HUES6 (cell line): Measurements from ENCODE around the gene GJB1.
A peak's percentile ranks its signal among the peaks of the same experiment; 100 is the strongest.

Experiments
- H3K27ac ChIP-seq: 2 replicates; pipeline ENCODE4 v1.7.0; 2013; ENCODE audit warnings: low read depth, mild to moderate bottlenecking, low read length, inconsistent platforms
- H3K27me3 ChIP-seq: 2 replicates; pipeline ENCODE4 v1.6.1; 2013; ENCODE audit warnings: low read length; ENCODE audit not compliant: control insufficient read depth, insufficient read depth
- H3K36me3 ChIP-seq: 2 replicates; pipeline ENCODE4 v1.6.1; 2013; ENCODE audit warnings: low read length; ENCODE audit not compliant: control insufficient read depth, insufficient read depth
- H3K4me1 ChIP-seq: 2 replicates; pipeline ENCODE4 v1.6.1; 2013; ENCODE audit warnings: low read length; ENCODE audit not compliant: control insufficient read depth, insufficient read depth
- H3K4me3 ChIP-seq: 2 replicates; pipeline ENCODE4 v1.5.1; 2013; ENCODE audit warnings: low read depth, low read length
- H3K9ac ChIP-seq: one replicate; pipeline ENCODE4 v1.6.1; 2013; ENCODE audit warnings: mild to moderate bottlenecking, low read length
- H3K9me3 ChIP-seq: 2 replicates; pipeline ENCODE4 v1.6.1; 2013; ENCODE audit warnings: low read depth, low read length; ENCODE audit not compliant: control insufficient read depth, insufficient read depth

GJB1 gene

DNA sequence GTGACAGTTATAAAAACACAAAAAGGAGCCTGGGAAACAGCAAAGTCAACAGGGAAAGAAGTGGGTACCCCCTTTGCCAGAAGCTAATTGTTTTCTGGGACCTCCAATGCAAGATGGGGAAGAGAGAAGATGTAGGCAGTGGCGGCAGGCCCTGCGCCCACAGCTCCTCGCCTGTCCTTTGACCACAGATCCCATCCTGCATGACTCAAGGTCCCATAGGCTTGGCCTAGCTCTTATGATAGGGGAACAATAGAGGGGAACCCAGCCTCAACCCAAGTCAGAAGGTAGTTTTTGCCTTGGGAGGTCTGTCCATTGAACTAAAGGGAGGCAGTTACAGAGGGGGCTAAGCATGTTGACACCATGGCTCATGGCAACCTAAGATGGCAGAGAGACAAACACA, 16.8 kb downstream of the GJB1 start:
- Histone ChIP-seq H3K4me1 (no peaks in the 10 kb centered on the region), H3K27me3 (no peaks in the 10 kb centered on the region), H3K36me3 (peaks cover 53% of the 10 kb centered on the region), H3K9me3 (peaks cover 19% of the 10 kb centered on the region; the same call in 1 of the 2 replicates), H3K9ac (no peak overlapping the region), H3K27ac (no peak overlapping the region), H3K4me3 (no peak overlapping the region)

DNA sequence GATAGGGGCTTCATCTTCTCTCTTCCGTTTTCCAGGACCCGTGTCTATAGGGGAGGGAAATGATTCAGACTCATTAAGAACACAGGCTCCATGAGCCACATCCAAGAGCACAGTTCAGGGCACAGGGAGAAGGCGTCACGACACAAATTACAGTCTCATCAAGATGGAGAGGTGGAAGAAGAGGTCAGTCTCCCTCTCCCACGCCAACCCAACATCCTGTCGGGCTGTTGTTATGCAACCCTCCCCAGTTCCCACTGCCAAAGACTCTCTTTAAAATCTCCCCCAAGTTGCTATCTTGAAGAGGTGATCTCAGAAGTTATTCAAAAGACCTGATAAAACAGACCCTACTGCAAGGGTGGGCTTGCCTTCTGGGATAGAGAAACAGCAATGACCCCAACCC, 18.3 kb downstream of the GJB1 start:
- peaks cover 23% of the 10 kb centered on the region; the same call in 1 of the 2 replicates for H3K9me3 ChIP-seq
- no peak overlapping the region for H3K9ac ChIP-seq
- no peak overlapping the region for H3K4me3 ChIP-seq
- H3K4me1 ChIP-seq: no peaks in the 10 kb centered on the region
- H3K27me3 ChIP-seq: no peaks in the 10 kb centered on the region
- peaks cover 69% of the 10 kb centered on the region for H3K36me3 ChIP-seq
- H3K27ac ChIP-seq: no peak overlapping the region

DNA sequence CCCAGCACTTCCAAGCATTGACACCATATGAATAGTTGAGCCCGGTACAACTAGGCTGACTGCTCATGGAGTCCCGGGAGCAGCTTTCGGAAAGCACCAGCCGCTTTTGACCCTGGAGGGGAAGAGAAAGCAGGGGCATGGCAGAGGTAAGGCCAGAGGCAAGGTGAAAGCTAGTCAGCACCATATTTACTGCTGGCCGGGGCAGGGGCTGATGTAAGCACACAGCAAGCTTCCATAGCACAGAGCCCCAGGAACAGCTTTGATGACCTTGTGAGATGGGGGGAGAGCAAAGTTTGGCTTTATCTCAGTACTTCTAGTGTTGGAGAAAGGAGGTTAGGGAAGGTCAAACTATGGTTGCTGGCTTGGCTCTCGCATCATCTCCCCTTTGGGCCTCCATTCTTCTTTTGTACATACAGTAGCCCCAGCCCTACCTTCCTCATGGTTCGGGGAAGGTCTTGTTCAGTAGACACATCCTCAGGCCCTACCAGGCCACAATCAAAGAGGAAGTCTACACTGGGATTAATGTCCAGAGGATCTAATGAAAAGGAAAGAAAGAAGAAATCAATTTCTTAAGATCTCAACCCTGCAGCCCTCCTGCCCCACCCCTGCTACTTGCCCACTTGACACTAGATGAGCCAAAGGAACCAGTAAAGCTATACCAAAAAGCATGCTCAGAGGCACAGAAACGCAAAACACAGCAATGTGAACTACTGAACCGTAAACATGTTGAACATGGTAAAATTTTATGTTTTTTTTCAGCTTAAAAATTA, 21.5 kb downstream of the GJB1 start:
- Histone ChIP-seq H3K4me1 (no peaks in the 10 kb centered on the region), H3K9ac (no peak overlapping the region), H3K4me3 (no peak overlapping the region), H3K9me3 (peaks cover 27% of the 10 kb centered on the region; the same call in 1 of the 2 replicates), H3K27ac (no peak overlapping the region), H3K27me3 (no peaks in the 10 kb centered on the region), H3K36me3 (peaks cover 100% of the 10 kb centered on the region)

DNA sequence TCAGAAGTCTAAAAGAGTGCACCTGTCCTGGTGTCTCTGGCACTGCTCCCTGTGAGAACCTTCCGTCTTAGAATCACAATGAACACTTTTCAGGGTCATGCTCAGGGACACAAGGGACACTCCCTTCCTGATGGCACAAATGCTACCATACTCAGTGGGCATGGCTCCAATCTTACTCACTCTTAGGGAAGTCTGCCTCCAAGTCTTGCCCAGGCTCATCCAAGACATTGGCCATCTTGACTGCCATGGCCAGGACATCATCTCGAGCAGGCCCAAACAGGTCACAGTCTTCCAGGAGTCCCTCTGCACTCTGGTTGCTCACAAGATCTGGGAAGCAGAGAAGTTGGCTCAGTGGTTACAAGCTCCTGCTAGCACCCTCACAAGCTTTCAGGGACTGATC, 22.1 kb downstream of the GJB1 start:
- Histone ChIP-seq H3K4me1 (no peaks in the 10 kb centered on the region), H3K4me3 (no peak overlapping the region), H3K27me3 (no peaks in the 10 kb centered on the region), H3K9me3 (peaks cover 32% of the 10 kb centered on the region; the same call in 1 of the 2 replicates), H3K36me3 (peaks cover 100% of the 10 kb centered on the region), H3K9ac (no peak overlapping the region), H3K27ac (no peak overlapping the region)

DNA sequence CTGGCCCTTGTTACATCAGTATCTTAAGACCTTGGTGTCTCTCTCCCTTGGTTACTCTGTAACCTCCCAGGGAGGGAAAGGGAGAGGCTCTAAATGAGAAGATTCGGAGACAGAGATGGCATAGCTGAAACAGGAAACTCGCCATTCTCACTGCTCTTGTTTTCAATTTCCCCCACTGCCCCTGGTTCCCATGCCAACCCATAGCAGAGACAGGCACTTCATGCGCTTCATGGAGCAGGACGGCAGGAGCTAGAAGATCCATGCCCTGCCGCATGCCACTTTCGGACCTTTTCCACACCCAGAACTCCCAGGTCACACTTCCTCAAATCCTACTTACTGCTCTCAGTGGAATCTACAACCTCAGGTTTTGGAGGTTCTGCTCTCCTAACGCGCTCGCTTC, 27.8 kb downstream of the GJB1 start:
- Histone ChIP-seq H3K9me3 (peaks cover 12% of the 10 kb centered on the region; the same call in 1 of the 2 replicates), H3K4me3 (no peak overlapping the region), H3K27me3 (no peaks in the 10 kb centered on the region), H3K9ac (no peak overlapping the region), H3K36me3 (peaks cover 54% of the 10 kb centered on the region), H3K27ac (no peak overlapping the region), H3K4me1 (peaks cover 22% of the 10 kb centered on the region; the same call in 1 of the 2 replicates)

DNA sequence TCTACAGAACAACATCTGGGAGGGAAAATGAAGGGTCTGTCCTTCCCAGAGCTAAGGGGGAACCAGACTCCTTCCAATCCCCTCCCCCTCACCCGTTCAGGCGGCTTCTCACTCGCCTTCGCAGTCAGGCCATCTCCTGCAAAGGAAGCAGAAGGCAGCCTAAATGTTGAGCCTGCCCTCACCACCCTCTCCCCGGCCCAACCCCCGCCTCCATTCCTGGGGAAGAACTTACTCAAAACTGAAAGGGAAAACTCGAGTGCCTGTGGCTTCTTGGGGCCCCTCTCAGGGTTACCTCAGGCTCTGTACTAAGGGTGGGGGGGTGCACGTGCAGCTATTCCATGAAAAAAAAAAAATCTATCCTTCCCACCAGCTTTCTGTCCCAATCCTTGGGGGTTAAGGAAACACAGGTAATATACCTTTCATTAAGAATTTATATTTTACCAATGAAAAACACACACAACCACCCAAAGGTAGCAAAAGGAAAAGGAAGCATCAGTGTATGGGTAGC, 28.5 kb downstream of the GJB1 start:
- H3K9me3 ChIP-seq: peaks cover 11% of the 10 kb centered on the region; the same call in 1 of the 2 replicates
- no peak overlapping the region for H3K27ac ChIP-seq
- H3K36me3 ChIP-seq: peaks cover 47% of the 10 kb centered on the region
- peak overlapping the region; percentile 72; the same call in 1 of the 2 replicates for H3K4me3 ChIP-seq
- H3K27me3 ChIP-seq: no peaks in the 10 kb centered on the region
- no peak overlapping the region for H3K9ac ChIP-seq
- peaks cover 24% of the 10 kb centered on the region; the same call in 1 of the 2 replicates for H3K4me1 ChIP-seq

DNA sequence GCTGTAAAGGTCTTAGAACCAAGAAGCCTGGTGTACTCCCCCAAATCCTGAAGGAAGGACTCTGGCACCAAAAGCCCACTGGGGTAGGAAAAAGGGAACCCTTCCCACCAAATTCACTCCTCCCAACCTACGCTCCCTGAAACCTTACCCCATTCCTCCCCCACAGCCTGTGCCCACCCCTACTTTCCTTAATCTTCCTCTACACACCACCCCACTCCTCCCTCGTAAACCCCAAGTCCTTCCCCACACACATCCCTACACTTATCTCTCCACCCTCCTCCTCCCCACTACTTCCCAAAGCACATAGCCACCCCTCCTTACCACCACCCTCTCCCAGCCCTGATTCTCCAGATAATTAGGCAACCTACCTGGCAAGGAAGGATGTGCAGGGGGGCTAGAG, 29.2 kb downstream of the GJB1 start:
- Histone ChIP-seq H3K27ac (no peak overlapping the region), H3K9ac (peak overlapping the region; percentile 38), H3K27me3 (no peaks in the 10 kb centered on the region), H3K4me1 (peaks cover 24% of the 10 kb centered on the region; the same call in 1 of the 2 replicates), H3K4me3 (peak overlapping the region; percentile 72), H3K9me3 (peaks cover 10% of the 10 kb centered on the region; the same call in 1 of the 2 replicates), H3K36me3 (peaks cover 40% of the 10 kb centered on the region)

DNA sequence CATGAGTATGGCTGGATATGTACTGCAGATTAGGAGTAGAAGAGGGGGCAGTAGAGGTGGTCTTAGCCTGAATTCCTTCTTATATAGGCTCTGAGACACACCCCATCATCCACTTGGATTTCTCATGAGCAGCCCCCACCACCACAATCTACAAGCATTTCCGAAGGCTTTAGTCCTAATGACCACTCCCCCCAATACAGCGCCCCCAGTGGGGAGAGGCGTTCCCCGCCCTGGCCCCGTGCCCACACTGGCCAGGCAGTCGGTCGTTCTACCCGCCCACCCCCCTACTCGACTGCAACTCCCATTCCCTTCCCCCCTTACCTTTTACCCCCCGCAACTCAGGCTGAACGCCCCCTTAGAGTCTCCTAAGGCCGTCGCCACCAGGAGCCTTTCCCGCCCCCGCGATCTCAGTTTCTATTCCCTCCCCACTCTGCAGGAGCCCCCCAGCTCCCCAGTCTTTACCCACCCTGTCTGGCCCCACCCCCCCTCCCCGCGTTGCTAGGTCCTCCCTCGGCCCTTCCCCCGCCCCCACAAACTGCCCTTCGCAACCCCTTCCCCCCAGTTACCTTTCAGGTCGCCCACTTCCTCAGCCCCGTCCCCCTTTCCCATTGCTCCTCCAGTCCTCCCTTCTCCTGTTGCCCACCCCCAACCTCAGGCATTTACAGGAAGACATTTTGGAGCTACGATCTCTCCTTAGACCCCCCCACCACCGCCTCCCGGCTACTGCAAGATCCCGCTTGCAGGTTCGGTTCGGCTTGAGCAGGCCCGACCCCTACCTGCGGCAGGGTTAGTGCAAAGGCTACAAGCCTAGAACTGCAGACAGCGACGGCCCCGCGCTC, 30.4 kb downstream of the GJB1 start:
- peaks cover 7% of the 10 kb centered on the region; the same call in 1 of the 2 replicates for H3K9me3 ChIP-seq
- peaks cover 28% of the 10 kb centered on the region for H3K36me3 ChIP-seq
- H3K27ac ChIP-seq: peak overlapping the region; percentile 56; the same call in 1 of the 2 replicates
- H3K9ac ChIP-seq: peak overlapping the region; percentile 77
- no peaks in the 10 kb centered on the region for H3K27me3 ChIP-seq
- H3K4me3 ChIP-seq: peak overlapping the region; percentile 72
- H3K4me1 ChIP-seq: peaks cover 24% of the 10 kb centered on the region; the same call in 1 of the 2 replicates

DNA sequence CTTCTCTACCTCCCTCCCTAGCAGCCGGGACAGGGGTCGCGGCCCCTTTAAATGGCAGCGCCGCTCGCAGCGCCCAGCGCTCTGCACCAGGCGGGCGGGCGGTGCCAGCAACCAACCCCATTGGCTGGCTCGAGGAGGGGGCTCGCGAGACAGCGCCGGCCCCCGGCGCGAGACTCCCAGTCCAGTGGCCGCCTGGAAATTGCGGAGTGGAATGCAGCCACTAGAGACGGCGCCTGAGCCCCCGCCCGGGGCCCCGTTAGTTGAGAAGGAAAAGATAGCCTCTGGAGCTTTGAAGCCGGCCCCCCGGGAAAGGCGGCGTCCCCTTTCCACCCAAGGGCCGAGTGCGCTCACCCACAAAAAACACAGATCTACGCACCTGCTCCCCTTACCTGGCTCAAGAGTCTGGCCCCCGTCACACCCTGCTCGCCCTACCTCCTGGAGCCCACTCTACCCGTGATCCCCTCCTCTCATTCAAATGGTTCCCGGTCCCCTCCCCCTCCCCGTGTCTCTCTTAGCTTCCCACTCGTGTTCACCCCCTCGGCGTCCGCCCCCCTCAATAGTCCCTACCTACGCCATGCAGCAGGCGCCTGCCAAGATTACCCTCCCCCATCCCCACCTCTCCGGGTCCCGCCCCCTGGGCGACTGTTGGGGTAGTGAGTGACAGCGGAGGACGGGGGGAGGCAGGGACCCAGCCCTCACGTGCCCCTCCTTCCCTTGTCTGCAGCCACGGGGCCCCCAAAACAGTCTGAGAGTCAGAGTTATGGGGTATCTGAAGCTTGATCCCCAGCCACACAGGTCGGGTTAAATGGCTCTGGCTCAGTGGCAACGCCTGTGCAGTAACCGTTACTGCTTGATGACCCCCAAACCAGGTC, 31.3 kb downstream of the GJB1 start, which contains the start of gene ZMYM3:
ZMYM3 (minus strand) TSS at position 49 of the 872 bp plus-strand sequence. CDS start 885 bp downstream, outside the sequence.
- Histone ChIP-seq H3K27ac (peak within 1 kb of the TSS; percentile 56; the same call in 1 of the 2 replicates), H3K27me3 (no peaks in the 10 kb centered on the region), H3K9ac (peak within 1 kb of the TSS; percentile 77), H3K4me3 (peak within 1 kb of the TSS; percentile 72), H3K36me3 (peaks cover 19% of the 10 kb centered on the region), H3K4me1 (peaks cover 24% of the 10 kb centered on the region; the same call in 1 of the 2 replicates), H3K9me3 (peaks cover 4% of the 10 kb centered on the region; the same call in 1 of the 2 replicates)

DNA sequence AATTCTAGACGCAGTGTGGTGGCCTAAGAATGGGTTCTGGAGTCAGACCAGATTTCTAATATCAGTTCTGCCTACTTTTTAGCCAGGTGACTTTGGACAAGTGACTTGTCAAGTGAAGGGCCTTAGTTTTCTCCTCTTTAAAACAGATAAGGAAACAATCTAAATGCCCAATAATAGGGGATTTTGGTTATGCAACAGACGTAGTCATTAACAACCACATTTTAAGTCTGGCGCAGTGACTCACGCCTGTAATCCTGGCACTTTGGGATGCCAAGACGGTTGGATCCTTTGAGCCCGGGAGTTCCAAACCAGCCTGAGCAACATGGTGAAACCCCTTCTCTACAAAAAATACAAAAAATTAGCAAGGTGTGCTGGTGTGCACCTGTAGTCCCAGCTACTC, 33.0 kb downstream of the GJB1 start:
- Histone ChIP-seq H3K27ac (no peak overlapping the region), H3K27me3 (no peaks in the 10 kb centered on the region), H3K4me3 (peak overlapping the region; percentile 72; the same call in 1 of the 2 replicates), H3K4me1 (peaks cover 24% of the 10 kb centered on the region; the same call in 1 of the 2 replicates), H3K9ac (no peak overlapping the region), H3K9me3 (no peaks in the 10 kb centered on the region; the same call in 1 of the 2 replicates), H3K36me3 (peaks cover 2% of the 10 kb centered on the region; the same call in 1 of the 2 replicates)
